Activated CD8-positive, alpha-beta memory T cell treated with anti-CD3 and anti-CD28 coated beads, Interleukin-2, amount 10 ng/mL, durations not matched to agents 7 days and 5 days (primary cell): Measurements from ENCODE around the gene CPT1A. TPM values are rescaled to one million over a fixed set of nuclear protein-coding genes. Genes with fewer than 3 reads are reported as not detected.
"Not testable (repeated sequence)": the region's sequence is repeated elsewhere in the genome, so short reads cannot be mapped to it uniquely, and the experiment has no call there.

Source experiments
- ATAC-seq: fragments of 150-1000 bp; cut with Tn5 transposase; one replicate; pipeline ENCODE4 v1.10.0; 2021; ENCODE audit warnings: moderate library complexity
- CTCF ChIA-PET: fragments of 350-600 bp; sonication (Branson Sonifier 250); formaldehyde crosslinking; loops from one replicate; lab custom pipeline; 2021; ENCODE audit warnings: antibody characterized with exemption; lab: Charles Lee
- DNase-seq: peaks from one replicate; pipeline ENCODE4 v3.0.0-alpha.2; 2020
- H3K27ac Mint-ChIP-seq: one replicate; pipeline ENCODE4 v1.8.0; 2021; ENCODE audit warnings: mild to moderate bottlenecking, mixed read lengths
- H3K27me3 Mint-ChIP-seq: one replicate; pipeline ENCODE4 v1.8.0; 2021; ENCODE audit warnings: mixed read lengths
- H3K36me3 Mint-ChIP-seq: one replicate; pipeline ENCODE4 v1.8.0; 2021; ENCODE audit warnings: mild to moderate bottlenecking, mixed read lengths
- H3K4me1 Mint-ChIP-seq: one replicate; pipeline ENCODE4 v1.8.0; 2021; ENCODE audit warnings: mixed read lengths
- H3K4me3 Mint-ChIP-seq: one replicate; pipeline ENCODE4 v1.8.0; 2021; ENCODE audit warnings: mild to moderate bottlenecking, moderate library complexity, mixed read lengths
- H3K9me3 Mint-ChIP-seq: one replicate; pipeline ENCODE4 v1.8.0; 2022; ENCODE audit warnings: low read depth, mixed read lengths
- total RNA-seq, 2 experiments: library from RNA; stranded (reverse); gene quantifications; one replicate each; pipeline ENCODE4 v1.2.3, GENCODE V29; 2021

CPT1A gene
- total RNA-seq, 2 experiments from 2014 or later, result 36.4 to 46.1 TPM

GRCh38 chr11:68863553-68864265 is 22.0 kb upstream of the CPT1A start:
- Mint-ChIP-seq H3K4me3 (no peak overlapping the region), H3K36me3 (no peaks in the 10 kb centered on the region), H3K4me1 (peaks cover 2% of the 10 kb centered on the region), H3K27ac (no peak overlapping the region), H3K9me3 (no peaks in the 10 kb centered on the region), H3K27me3 (peaks cover 5% of the 10 kb centered on the region)
- DNase-seq, result no peak
- no peak for ATAC-seq
- CTCF ChIA-PET, result no interaction called here

- ATAC-seq, result no peak
- no peak overlapping the region for H3K4me3 Mint-ChIP-seq
Observed at GRCh38 chr11:68862421-68862820, 20.7 kb upstream of the CPT1A start.

GRCh38 chr11:68859123-68859522 is 17.4 kb upstream of the CPT1A start:
- Mint-ChIP-seq H3K36me3 (no peaks in the 10 kb centered on the region), H3K27ac (no peak overlapping the region), H3K27me3 (peaks cover 30% of the 10 kb centered on the region), H3K9me3 (no peaks in the 10 kb centered on the region), H3K4me1 (no peaks in the 10 kb centered on the region), H3K4me3 (no peak overlapping the region)
- ATAC-seq (no peak), DNase-seq (no peak)
- CTCF ChIA-PET, result no interaction called here

More at GRCh38 chr11:68862421-68862820, 20.7 kb upstream of the CPT1A start:
- Mint-ChIP-seq H3K4me1 (no peaks in the 10 kb centered on the region), H3K9me3 (no peaks in the 10 kb centered on the region), H3K27me3 (peaks cover 6% of the 10 kb centered on the region), H3K36me3 (no peaks in the 10 kb centered on the region), H3K27ac (no peak overlapping the region)
- CTCF ChIA-PET, result no interaction called here
- DNase-seq, result no peak

GRCh38 chr11:68857037-68857586 is 15.4 kb upstream of the CPT1A start:
- no peak for ATAC-seq
- H3K9me3 Mint-ChIP-seq, result no peaks in the 10 kb centered on the region
- H3K36me3 Mint-ChIP-seq, result no peaks in the 10 kb centered on the region
- no peaks in the 10 kb centered on the region for H3K4me1 Mint-ChIP-seq
- no peak for DNase-seq
- peaks cover 46% of the 10 kb centered on the region for H3K27me3 Mint-ChIP-seq
- H3K27ac Mint-ChIP-seq, result no peak overlapping the region
- CTCF ChIA-PET, result no interaction called here
- no peak overlapping the region for H3K4me3 Mint-ChIP-seq

- H3K36me3 Mint-ChIP-seq, H3K27ac Mint-ChIP-seq, H3K4me3 Mint-ChIP-seq, H3K9me3 Mint-ChIP-seq, DNase-seq, CTCF ChIA-PET, ATAC-seq, H3K4me1 Mint-ChIP-seq: not testable (repeated sequence)
- peaks cover 49% of the 10 kb centered on the region for H3K27me3 Mint-ChIP-seq
Observed at GRCh38 chr11:68856425-68857030, 14.8 kb upstream of the CPT1A start.

GRCh38 chr11:68855205-68855981 is 13.7 kb upstream of the CPT1A start:
- Mint-ChIP-seq H3K4me3 (no peak overlapping the region), H3K27ac (no peak overlapping the region), H3K4me1 (peaks cover 2% of the 10 kb centered on the region), H3K9me3 (no peaks in the 10 kb centered on the region), H3K27me3 (peaks cover 54% of the 10 kb centered on the region), H3K36me3 (no peaks in the 10 kb centered on the region)
- peak; percentile 39 for ATAC-seq
- CTCF ChIA-PET, result no interaction called here
- no peak for DNase-seq

GRCh38 chr11:68854273-68854958 is 12.7 kb upstream of the CPT1A start:
- no peaks in the 10 kb centered on the region for H3K36me3 Mint-ChIP-seq
- no peaks in the 10 kb centered on the region for H3K9me3 Mint-ChIP-seq
- no peak for DNase-seq
- H3K4me1 Mint-ChIP-seq, result peaks cover 2% of the 10 kb centered on the region
- CTCF ChIA-PET, result no interaction called here
- ATAC-seq, result no peak
- peaks cover 54% of the 10 kb centered on the region for H3K27me3 Mint-ChIP-seq
- no peak overlapping the region for H3K27ac Mint-ChIP-seq
- H3K4me3 Mint-ChIP-seq, result no peak overlapping the region

- Mint-ChIP-seq H3K4me1 (peaks cover 2% of the 10 kb centered on the region), H3K4me3 (no peak overlapping the region), H3K27me3 (peaks cover 54% of the 10 kb centered on the region), H3K36me3 (no peaks in the 10 kb centered on the region), H3K27ac (no peak overlapping the region), H3K9me3 (no peaks in the 10 kb centered on the region)
- ATAC-seq (no peak), DNase-seq (no peak)
- CTCF ChIA-PET, result interaction anchor here (2.1 kb wide), 1 partner anchor 10 kb away, joined by 13 read pairs; the partner anchor contains the start of gene CPT1A
Observed at GRCh38 chr11:68852628-68853027, 10.9 kb upstream of the CPT1A start.

GRCh38 chr11:68848429-68848828 is 6.7 kb upstream of the CPT1A start:
- CTCF ChIA-PET, result interaction anchor here (2.2 kb wide), 1 partner anchor 21 kb away, joined by 6 read pairs; no protein-coding TSS in a partner anchor
- Mint-ChIP-seq H3K36me3 (no peaks in the 10 kb centered on the region), H3K4me3 (no peak overlapping the region)

GRCh38 chr11:68847395-68847794 is 5.7 kb upstream of the CPT1A start:
- Mint-ChIP-seq H3K27me3 (peaks cover 17% of the 10 kb centered on the region), H3K4me1 (peaks cover 14% of the 10 kb centered on the region), H3K4me3 (no peak overlapping the region), H3K36me3 (peaks cover 2% of the 10 kb centered on the region), H3K9me3 (no peaks in the 10 kb centered on the region), H3K27ac (no peak overlapping the region)
- DNase-seq (no peak), ATAC-seq (no peak)
- CTCF ChIA-PET, result interaction anchor here (2.2 kb wide), 1 partner anchor 22 kb away, joined by 6 read pairs; no protein-coding TSS in a partner anchor

More at GRCh38 chr11:68848429-68848828, 6.7 kb upstream of the CPT1A start:
- ATAC-seq, result no peak
- no peak for DNase-seq
- Mint-ChIP-seq H3K9me3 (no peaks in the 10 kb centered on the region), H3K27me3 (peaks cover 26% of the 10 kb centered on the region), H3K4me1 (peaks cover 9% of the 10 kb centered on the region), H3K27ac (no peak overlapping the region)

GRCh38 chr11:68845351-68846002 is 3.8 kb upstream of the CPT1A start:
- no peak for ATAC-seq
- peaks cover 15% of the 10 kb centered on the region for H3K4me1 Mint-ChIP-seq
- CTCF ChIA-PET, result no interaction called here
- DNase-seq, result no peak
- no peak overlapping the region for H3K4me3 Mint-ChIP-seq
- H3K36me3 Mint-ChIP-seq, result peaks cover 2% of the 10 kb centered on the region
- no peak overlapping the region for H3K27ac Mint-ChIP-seq
- no peaks in the 10 kb centered on the region for H3K9me3 Mint-ChIP-seq
- peaks cover 9% of the 10 kb centered on the region for H3K27me3 Mint-ChIP-seq

GRCh38 chr11:68844801-68845200 is 3.1 kb upstream of the CPT1A start:
- Mint-ChIP-seq H3K4me3 (no peak overlapping the region), H3K36me3 (peaks cover 2% of the 10 kb centered on the region), H3K27me3 (peaks cover 9% of the 10 kb centered on the region), H3K9me3 (no peaks in the 10 kb centered on the region), H3K27ac (no peak overlapping the region), H3K4me1 (peaks cover 22% of the 10 kb centered on the region)
- DNase-seq (no peak), ATAC-seq (no peak)
- CTCF ChIA-PET, result interaction anchor here (0.7 to 2.2 kb wide), 9 partner anchors 21 to 263 kb away, joined by 3 to 7 read pairs (median 4); no protein-coding TSS in a partner anchor
